C4-2B (cell line): Measurements from ENCODE around the gene C12orf60.

Source experiments
- ZFX ChIP-seq: fragments of 450-650 bp; IDR thresholded peaks from 2 replicates; pipeline ENCODE4 v1.6.1; 2017
- TF ChIP-seq, protein P1 (sequence below): fragments of 450-650 bp; conservative IDR thresholded peaks from 2 replicates; pipeline ENCODE4 v1.5.1; 2017; ENCODE audit warnings: mild to moderate bottlenecking

DNA sequence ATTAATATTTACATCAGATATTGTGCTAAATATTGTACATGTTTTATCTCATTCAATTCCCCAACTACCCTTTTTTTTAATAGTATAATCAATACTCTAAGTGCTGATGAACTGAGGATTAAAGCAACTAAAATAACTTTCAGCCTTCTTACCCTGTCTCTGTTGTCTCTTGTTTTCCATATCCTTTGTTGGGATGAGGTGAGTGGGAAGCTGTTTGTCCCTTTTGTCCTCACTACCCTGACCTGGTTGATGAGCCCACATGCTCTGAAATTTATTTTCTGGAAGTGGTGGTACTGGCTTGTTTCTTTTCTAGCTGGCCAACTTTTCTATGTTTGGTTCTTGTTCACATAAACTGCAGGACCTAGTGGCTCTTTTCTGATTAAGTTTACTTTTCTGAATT lies 49.4 kb downstream of the C12orf60 start:
- TF ChIP-seq, protein P1, sequence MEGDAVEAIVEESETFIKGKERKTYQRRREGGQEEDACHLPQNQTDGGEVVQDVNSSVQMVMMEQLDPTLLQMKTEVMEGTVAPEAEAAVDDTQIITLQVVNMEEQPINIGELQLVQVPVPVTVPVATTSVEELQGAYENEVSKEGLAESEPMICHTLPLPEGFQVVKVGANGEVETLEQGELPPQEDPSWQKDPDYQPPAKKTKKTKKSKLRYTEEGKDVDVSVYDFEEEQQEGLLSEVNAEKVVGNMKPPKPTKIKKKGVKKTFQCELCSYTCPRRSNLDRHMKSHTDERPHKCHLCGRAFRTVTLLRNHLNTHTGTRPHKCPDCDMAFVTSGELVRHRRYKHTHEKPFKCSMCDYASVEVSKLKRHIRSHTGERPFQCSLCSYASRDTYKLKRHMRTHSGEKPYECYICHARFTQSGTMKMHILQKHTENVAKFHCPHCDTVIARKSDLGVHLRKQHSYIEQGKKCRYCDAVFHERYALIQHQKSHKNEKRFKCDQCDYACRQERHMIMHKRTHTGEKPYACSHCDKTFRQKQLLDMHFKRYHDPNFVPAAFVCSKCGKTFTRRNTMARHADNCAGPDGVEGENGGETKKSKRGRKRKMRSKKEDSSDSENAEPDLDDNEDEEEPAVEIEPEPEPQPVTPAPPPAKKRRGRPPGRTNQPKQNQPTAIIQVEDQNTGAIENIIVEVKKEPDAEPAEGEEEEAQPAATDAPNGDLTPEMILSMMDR, result no peak
- TF ChIP-seq ZFX, result no peak
